Neuronal stem cell (in vitro differentiated cells): ENCODE results near the gene NDEL1.
A peak's percentile ranks its signal among the peaks of the same experiment; 100 is the strongest.

Experiments
- DNase-seq: peaks from one replicate; pipeline ENCODE4 v3.0.0-alpha.2; 2013; ENCODE audit warnings: low spot score
- H2AFZ ChIP-seq: one replicate; pipeline ENCODE4 v1.6.1; 2013; ENCODE audit warnings: mild to moderate bottlenecking, low read length, inconsistent platforms
- H2AK5ac ChIP-seq: 2 replicates; pipeline ENCODE4 v1.6.1; 2013; ENCODE audit warnings: low read depth, mild to moderate bottlenecking, inconsistent platforms, low read length, moderate library complexity, mixed read lengths
- H2BK120ac ChIP-seq: 2 replicates; pipeline ENCODE4 v1.6.1; 2013; ENCODE audit warnings: low read depth, mild to moderate bottlenecking, inconsistent platforms, low read length, moderate library complexity, mixed read lengths
- H2BK12ac ChIP-seq: one replicate; pipeline ENCODE4 v1.6.1; 2013; ENCODE audit warnings: low read length, inconsistent platforms
- H2BK15ac ChIP-seq: 2 replicates; pipeline ENCODE4 v1.6.1; 2013; ENCODE audit warnings: mild to moderate bottlenecking, low read length, inconsistent platforms, mixed read lengths
- H2BK5ac ChIP-seq: one replicate; pipeline ENCODE4 v1.6.1; 2013; ENCODE audit warnings: inconsistent platforms, mild to moderate bottlenecking, low read length, moderate library complexity
- H3K14ac ChIP-seq: one replicate; pipeline ENCODE4 v1.6.1; 2013; ENCODE audit warnings: low read length, inconsistent platforms
- H3K18ac ChIP-seq: 2 replicates; pipeline ENCODE4 v1.6.1; 2013; ENCODE audit warnings: low read length, inconsistent platforms
- H3K23ac ChIP-seq: 2 replicates; pipeline ENCODE4 v1.6.1; 2013; ENCODE audit warnings: low read depth, mild to moderate bottlenecking, mixed read lengths, low read length, inconsistent platforms; ENCODE audit not compliant: poor library complexity
- H3K27ac ChIP-seq: replicated peaks from 3 replicates; pipeline ENCODE4 v1.5.1; 2013; ENCODE audit warnings: low read length, inconsistent platforms
- H3K27me3 ChIP-seq, 3 experiments: 2 replicates each; pipeline ENCODE4 v1.6.1; 2013; ENCODE audit warnings: low read length in 3 of 3, mild to moderate bottlenecking in 2 of 3, inconsistent platforms in 1 of 3, low read depth in 1 of 3, mixed read lengths in 1 of 3, moderate library complexity in 1 of 3; ENCODE audit not compliant: control insufficient read depth in 3 of 3, insufficient read depth in 3 of 3
- H3K36me3 ChIP-seq, 2 donors: replicated peaks in 1 of 2; 2 replicates each; pipeline ENCODE4 v1.6.1; 2013; ENCODE audit warnings: low read length in 2 of 2; ENCODE audit not compliant: control insufficient read depth in 2 of 2, insufficient read depth in 2 of 2
- H3K4ac ChIP-seq: 2 replicates; pipeline ENCODE4 v1.6.1; 2013; ENCODE audit warnings: inconsistent platforms, mild to moderate bottlenecking, low read length, moderate library complexity
- H3K4me1 ChIP-seq, 2 donors: 1 replicate in 1 of 2; 2 replicates in 1 of 2; pipeline ENCODE4 v1.6.1; 2013; ENCODE audit warnings: low read length in 2 of 2, low read depth in 1 of 2; ENCODE audit not compliant: control insufficient read depth in 2 of 2, insufficient read depth in 1 of 2
- H3K4me2 ChIP-seq: one replicate; pipeline ENCODE4 v1.6.1; 2013; ENCODE audit warnings: mild to moderate bottlenecking, low read length, inconsistent platforms; ENCODE audit not compliant: insufficient read depth, poor library complexity, severe bottlenecking
- H3K4me3 ChIP-seq, 2 donors: 2 replicates each; pipeline ENCODE4 v1.5.1; 2013; ENCODE audit warnings: low read length in 2 of 2, mild to moderate bottlenecking in 2 of 2, inconsistent platforms in 1 of 2, moderate library complexity in 1 of 2
- H3K79me1 ChIP-seq: one replicate; pipeline ENCODE4 v1.6.1; 2013; ENCODE audit warnings: low read depth, mild to moderate bottlenecking, inconsistent platforms, low read length, moderate library complexity
- H3K9ac ChIP-seq: one replicate; pipeline ENCODE4 v1.6.1; 2013; ENCODE audit warnings: mild to moderate bottlenecking, low read depth, low read length, inconsistent platforms; ENCODE audit not compliant: poor library complexity
- H3K9me3 ChIP-seq, 2 donors: replicated peaks in 1 of 2; 2 replicates each; pipeline versions ENCODE3 to v1.6.1; 2013; ENCODE audit warnings: low read length in 2 of 2, mild to moderate bottlenecking in 2 of 2, inconsistent platforms in 1 of 2, low read depth in 1 of 2, mixed read lengths in 1 of 2, moderate library complexity in 1 of 2; ENCODE audit not compliant: control insufficient read depth in 2 of 2, insufficient read depth in 1 of 2
- H4K8ac ChIP-seq: one replicate; pipeline ENCODE4 v1.6.1; 2013; ENCODE audit warnings: low read depth, mild to moderate bottlenecking, inconsistent platforms, low read length, moderate library complexity
- H4K91ac ChIP-seq: one replicate; pipeline ENCODE4 v1.6.1; 2013; ENCODE audit warnings: low read length, low read depth, mild to moderate bottlenecking, inconsistent platforms; ENCODE audit not compliant: poor library complexity
- WGBS, 2 donors: extraction: QIAGEN DNeasy Blood & Tissue Kit; methylation state at CpG; one replicate each; pipeline ENCODE4 v1.1.7; 2013; ENCODE audit warnings: missing lambda C conversion rate in 2 of 2, mixed read lengths in 1 of 2; ENCODE audit not compliant: insufficient read length in 2 of 2, insufficient replicate concordance in 1 of 2; ENCODE audit errors: extremely low coverage in 2 of 2; 5-methylcytosine and 5-hydroxymethylcytosine counted together

The NDEL1 gene

DNA sequence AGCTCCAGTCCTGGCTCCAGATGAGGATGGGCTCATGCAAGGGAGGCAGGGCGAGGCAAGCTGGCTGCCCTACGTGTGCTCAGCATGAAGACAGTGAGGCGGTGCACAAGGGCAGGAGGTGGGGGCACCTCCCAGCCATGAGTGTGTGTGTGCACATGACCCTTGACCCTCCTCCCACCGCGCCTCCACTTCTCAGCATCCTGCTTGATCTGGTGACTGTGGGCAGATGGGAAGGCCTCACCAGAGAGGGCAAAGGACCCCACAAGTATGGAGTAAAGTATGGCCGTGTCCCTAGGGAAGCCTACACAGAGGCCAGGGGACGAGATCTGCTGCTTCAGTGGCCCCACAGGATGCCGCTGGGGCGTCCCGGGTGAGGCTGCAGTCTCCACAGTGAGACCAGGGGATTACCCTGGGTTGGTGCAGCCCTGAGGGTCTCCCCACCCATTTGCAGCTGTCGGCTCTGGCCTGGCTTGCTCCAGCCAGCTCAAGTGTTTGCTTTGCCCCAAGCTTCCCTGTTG lies 30.1 kb upstream of the NDEL1 start:
- Histone ChIP-seq H3K18ac (peak overlapping the region; percentile 80), H3K9me3 (no peaks in the 10 kb centered on the region), H3K4me3 (no peak overlapping the region), H2AFZ (peak overlapping the region; percentile 61), H3K14ac (no peak overlapping the region), H3K27ac (no peak overlapping the region), H3K36me3 (no peaks in the 10 kb centered on the region), H3K79me1 (no peaks in the 10 kb centered on the region), H2BK15ac (no peak overlapping the region), H2BK5ac (no peak overlapping the region), H2BK12ac (no peak overlapping the region), H3K4ac (no peak overlapping the region), H4K8ac (peak overlapping the region; percentile 68), H4K91ac (no peak overlapping the region), H2BK120ac (no peak overlapping the region), H3K4me2 (no peak overlapping the region), H3K4me1 (peaks cover 2 to 7% of the 10 kb centered on the region in 2 donors), H2AK5ac (peak overlapping the region; percentile 47), H3K9ac (no peak overlapping the region), H3K23ac (no peak overlapping the region), H3K27me3 (peaks cover 0 to 6% (median 0%) of the 10 kb centered on the region in 3 experiments)
- WGBS, 2 donors = no CpG with 5 or more reads among the region's 11 CpGs
- no peak for DNase-seq

- WGBS, 2 donors = no CpG with 5 or more reads among the region's 2 CpGs
- Histone ChIP-seq H3K4me2 (no peak overlapping the region), H2BK5ac (no peak overlapping the region), H3K4me3 (no peak overlapping the region), H3K23ac (no peak overlapping the region), H3K9me3 (no peaks in the 10 kb centered on the region), H2BK12ac (no peak overlapping the region), H3K36me3 (no peaks in the 10 kb centered on the region), H3K14ac (no peak overlapping the region), H2AFZ (peak overlapping the region; percentile 61), H2BK15ac (no peak overlapping the region), H3K27me3 (peaks cover 0 to 6% (median 0%) of the 10 kb centered on the region in 3 experiments), H3K79me1 (no peaks in the 10 kb centered on the region), H4K8ac (no peak overlapping the region), H3K4ac (no peak overlapping the region), H4K91ac (no peak overlapping the region), H3K9ac (no peak overlapping the region), H3K27ac (no peak overlapping the region), H2BK120ac (no peak overlapping the region), H2AK5ac (no peak overlapping the region), H3K4me1 (peaks cover 2 to 7% of the 10 kb centered on the region in 2 donors), H3K18ac (no peak overlapping the region)
- no peak for DNase-seq
Measured at GRCh38 chr17:8406174-8406573, 29.5 kb upstream of the NDEL1 start.

DNA sequence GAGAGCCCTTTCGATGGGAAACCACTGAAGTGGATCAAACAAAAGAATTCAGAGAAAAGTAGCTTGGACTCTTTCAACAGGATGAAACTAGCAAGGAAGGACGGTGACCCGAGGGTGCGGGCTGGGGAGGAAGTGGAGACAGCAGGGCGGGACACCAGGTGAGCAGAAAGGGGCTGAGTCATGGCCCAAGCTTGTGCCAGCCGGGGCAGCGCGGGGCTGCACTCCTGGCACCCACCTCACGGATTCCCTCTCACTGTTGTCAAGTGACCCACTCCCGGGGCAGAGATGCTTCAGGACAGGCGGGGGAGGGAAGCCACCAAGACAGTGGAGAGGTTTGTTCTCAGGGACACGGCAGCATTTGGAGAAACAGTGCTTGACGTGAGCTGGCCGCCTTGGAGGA lies 27.3 kb upstream of the NDEL1 start:
- no peak overlapping the region for H3K9ac ChIP-seq
- peak overlapping the region; percentile 39 for H3K18ac ChIP-seq
- H3K27ac ChIP-seq = no peak overlapping the region
- H3K36me3 ChIP-seq = no peaks in the 10 kb centered on the region
- H2BK15ac ChIP-seq = no peak overlapping the region
- peaks cover 2 to 7% of the 10 kb centered on the region in 2 donors for H3K4me1 ChIP-seq
- H3K4me3 ChIP-seq = no peak overlapping the region
- H3K27me3 ChIP-seq = peaks cover 0 to 21% (median 2%) of the 10 kb centered on the region in 3 experiments
- no peak for DNase-seq
- H3K4ac ChIP-seq = no peak overlapping the region
- H3K14ac ChIP-seq = no peak overlapping the region
- H3K79me1 ChIP-seq = no peaks in the 10 kb centered on the region
- H4K91ac ChIP-seq = no peak overlapping the region
- H3K9me3 ChIP-seq = no peaks in the 10 kb centered on the region
- H2BK5ac ChIP-seq = no peak overlapping the region
- H2AFZ ChIP-seq = peak overlapping the region; percentile 62
- H2BK120ac ChIP-seq = peak overlapping the region; percentile 68
- no peak overlapping the region for H4K8ac ChIP-seq
- WGBS, 2 donors = no CpG with 5 or more reads among the region's 14 CpGs
- H3K4me2 ChIP-seq = no peak overlapping the region
- H3K23ac ChIP-seq = no peak overlapping the region
- no peak overlapping the region for H2AK5ac ChIP-seq
- H2BK12ac ChIP-seq = no peak overlapping the region

DNA sequence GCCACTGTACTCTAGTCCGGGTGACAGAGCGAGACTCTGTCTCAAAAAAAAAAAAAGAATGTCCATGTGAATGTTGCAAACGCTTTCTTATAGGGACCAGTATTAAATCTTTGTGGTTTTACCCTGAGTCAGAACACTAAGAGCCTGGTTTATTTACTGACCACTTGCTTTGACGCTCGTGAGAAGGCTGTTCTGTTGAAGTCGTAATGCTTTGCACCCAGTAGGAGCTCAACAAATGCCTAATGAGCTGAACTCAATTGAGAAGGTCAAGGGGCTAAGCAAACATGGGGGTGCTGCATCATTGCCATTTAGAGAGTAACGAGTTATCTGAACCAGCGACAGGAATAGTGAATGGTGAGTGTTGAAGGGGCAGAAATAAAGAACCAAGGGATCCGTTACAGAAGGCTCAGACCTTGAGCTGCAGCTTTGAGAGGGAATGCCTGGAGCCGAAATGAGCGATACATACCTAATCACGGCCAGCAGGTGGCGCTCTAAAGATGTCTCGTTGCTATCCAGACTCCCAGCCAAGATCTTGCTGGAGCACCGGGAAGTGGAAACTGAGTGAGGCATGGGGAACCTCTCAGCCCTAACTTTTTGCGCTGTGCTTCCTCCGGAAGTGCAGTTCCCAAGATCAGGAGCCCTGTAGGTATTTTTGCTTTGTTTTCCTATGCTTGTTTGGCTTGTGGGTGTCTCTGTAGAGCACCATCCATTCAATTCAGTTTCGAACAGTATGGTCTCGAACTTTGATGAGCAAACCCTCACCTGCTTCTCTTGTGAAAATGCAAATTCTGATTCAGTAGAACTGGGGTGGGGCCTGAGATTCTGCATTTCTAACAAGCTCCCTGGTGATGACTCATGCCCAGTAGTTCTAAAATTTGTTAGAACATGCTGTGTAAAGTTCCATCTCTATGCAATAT lies 25.5 kb upstream of the NDEL1 start:
- H3K18ac ChIP-seq = no peak overlapping the region
- H3K79me1 ChIP-seq = no peaks in the 10 kb centered on the region
- H3K4me1 ChIP-seq = peaks cover 2 to 7% of the 10 kb centered on the region in 2 donors
- H2AK5ac ChIP-seq = no peak overlapping the region
- H2BK15ac ChIP-seq = no peak overlapping the region
- peak overlapping the region; percentile 54 for H2AFZ ChIP-seq
- no peak overlapping the region for H3K4me3 ChIP-seq
- WGBS, 2 donors = no CpG with 5 or more reads among the region's 19 CpGs
- no peak overlapping the region for H4K8ac ChIP-seq
- H3K14ac ChIP-seq = no peak overlapping the region
- H3K36me3 ChIP-seq = no peaks in the 10 kb centered on the region
- no peak overlapping the region for H2BK5ac ChIP-seq
- H3K9ac ChIP-seq = no peak overlapping the region
- H3K23ac ChIP-seq = no peak overlapping the region
- no peaks in the 10 kb centered on the region for H3K9me3 ChIP-seq
- DNase-seq = peak; percentile 86
- H2BK120ac ChIP-seq = no peak overlapping the region
- H3K27ac ChIP-seq = no peak overlapping the region
- no peak overlapping the region for H3K4me2 ChIP-seq
- no peak overlapping the region for H2BK12ac ChIP-seq
- H3K27me3 ChIP-seq = peaks cover 0 to 22% (median 2%) of the 10 kb centered on the region in 3 experiments
- H3K4ac ChIP-seq = no peak overlapping the region
- no peak overlapping the region for H4K91ac ChIP-seq
